GM18502 (cell line): ENCODE results near the gene PROB1.
"Not testable (repeated sequence)": the region's sequence is repeated elsewhere in the genome, so short reads cannot be mapped to it uniquely, and the experiment has no call there.

Source experiments
- ATAC-seq: cut with Tn5 transposase; IDR thresholded peaks from one replicate; pipeline ENCODE4 v1.9.1; 2021; ENCODE audit warnings: mild to moderate bottlenecking; ENCODE audit not compliant: unreplicated experiment, poor library complexity

Gene PROB1

GRCh38 chr5:139394123-139394653 lies 716 bp downstream of the PROB1 start:
- no peak for ATAC-seq

DNA sequence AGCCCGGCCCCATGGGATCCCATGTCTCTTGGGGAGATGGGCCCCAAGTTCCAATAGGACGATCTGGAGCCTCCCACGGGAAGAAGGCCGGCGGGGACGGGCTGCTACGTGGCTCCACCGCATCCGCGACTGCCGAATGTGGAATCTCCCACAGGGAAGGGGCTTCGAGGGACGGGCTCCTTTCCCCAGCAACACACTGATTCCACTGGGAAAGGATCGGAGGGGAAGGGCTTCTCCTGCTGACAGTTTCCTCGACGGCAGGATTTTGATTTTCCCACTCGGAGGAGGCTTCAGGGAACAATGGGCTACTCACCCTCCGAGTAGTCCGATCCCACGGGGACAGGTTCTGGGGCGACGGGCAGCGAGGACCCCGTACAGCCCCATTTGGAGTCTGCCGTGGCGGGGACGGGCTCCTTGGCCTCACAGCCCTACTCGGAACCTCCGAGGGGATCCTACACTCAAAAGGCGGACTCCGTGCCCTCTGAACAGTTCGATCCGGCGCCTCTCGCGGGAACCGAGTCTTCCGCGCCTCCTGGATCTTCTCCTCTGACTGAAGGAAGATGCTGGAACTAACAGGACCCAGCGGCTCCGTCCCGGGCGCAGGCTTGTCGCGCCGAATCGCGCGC lies 1.3 kb downstream of the PROB1 start:
- no peak for ATAC-seq

DNA sequence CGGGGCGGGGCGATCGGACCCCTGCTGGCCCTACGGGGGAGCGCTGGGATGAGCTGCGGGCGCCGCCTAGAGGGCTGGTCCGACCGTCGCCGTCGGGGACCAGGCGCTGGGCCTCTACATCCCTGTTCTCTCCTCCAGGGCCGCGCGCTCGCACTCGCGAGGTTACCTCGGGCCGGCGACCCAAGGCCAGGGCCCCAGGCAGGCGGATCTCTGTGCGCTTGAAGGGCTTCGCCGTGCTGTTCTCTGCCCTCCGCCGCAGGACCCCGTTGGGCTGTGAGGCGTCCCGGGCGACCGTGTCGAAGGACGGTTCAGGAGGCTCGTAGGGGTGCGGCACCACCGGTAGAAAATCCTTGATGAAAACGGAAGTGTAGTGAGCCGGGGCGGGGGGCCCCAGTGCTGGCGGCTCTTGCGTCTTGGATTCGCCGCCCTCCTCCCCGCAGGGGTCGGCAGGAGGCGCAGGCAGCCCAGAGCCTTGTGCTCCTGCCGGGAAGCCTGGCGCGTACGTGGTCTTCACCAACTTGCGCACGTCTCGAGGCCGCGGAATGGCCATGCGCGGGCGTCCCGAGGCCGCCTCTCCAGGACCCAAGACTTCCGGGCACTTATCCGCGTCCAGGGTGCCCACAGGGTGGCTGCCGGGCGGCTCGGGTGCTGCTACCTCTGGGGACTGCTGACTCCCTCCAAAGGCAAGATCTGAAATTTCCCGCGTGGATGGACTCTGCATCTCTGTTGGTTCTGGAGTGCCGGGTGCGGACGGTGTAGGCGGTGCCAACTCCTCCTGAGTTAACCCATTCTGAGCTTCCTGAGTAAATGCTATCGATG lies 2.0 kb downstream of the PROB1 start:
- peak; percentile 56 for ATAC-seq

GRCh38 chr5:139392324-139392677 lies 2.6 kb downstream of the PROB1 start:
- ATAC-seq: peak; percentile 18

DNA sequence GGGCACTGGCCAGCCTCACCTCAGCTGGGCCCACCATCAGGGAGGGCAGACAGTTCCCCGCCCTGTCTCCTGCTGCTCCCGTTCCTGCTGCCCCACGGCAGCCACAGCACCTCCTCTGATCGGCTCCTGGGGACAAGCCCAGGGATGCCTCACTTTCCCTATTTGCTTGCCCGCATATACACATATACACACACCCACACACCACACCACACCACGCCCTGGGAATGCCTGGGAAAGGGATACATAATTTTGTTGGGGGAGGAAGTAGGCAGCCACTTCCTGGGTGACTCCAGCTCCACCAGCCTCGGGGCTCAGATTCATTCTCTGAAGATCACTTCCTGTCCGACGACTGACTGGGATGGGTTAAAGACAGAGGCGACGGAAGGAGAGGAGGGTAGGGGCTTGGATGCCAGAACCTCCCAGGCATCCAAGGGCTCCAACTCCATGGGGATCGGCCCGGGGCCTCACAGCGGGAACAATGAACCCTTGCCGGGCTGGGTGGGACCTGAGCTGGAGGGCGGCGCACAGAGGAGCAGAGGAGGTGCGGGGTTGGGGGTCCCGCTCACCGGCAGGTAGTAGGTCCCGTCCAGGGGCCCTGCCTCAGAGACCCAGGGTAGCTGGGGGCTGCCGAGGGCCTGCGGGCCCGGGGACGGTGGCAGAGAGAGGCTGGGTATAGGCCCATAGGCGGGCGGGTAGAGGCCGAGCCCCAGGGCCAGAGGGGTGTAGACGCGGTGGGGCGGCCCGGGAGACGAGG lies 3.2 kb downstream of the PROB1 start:
- ATAC-seq: peak; percentile 1

DNA sequence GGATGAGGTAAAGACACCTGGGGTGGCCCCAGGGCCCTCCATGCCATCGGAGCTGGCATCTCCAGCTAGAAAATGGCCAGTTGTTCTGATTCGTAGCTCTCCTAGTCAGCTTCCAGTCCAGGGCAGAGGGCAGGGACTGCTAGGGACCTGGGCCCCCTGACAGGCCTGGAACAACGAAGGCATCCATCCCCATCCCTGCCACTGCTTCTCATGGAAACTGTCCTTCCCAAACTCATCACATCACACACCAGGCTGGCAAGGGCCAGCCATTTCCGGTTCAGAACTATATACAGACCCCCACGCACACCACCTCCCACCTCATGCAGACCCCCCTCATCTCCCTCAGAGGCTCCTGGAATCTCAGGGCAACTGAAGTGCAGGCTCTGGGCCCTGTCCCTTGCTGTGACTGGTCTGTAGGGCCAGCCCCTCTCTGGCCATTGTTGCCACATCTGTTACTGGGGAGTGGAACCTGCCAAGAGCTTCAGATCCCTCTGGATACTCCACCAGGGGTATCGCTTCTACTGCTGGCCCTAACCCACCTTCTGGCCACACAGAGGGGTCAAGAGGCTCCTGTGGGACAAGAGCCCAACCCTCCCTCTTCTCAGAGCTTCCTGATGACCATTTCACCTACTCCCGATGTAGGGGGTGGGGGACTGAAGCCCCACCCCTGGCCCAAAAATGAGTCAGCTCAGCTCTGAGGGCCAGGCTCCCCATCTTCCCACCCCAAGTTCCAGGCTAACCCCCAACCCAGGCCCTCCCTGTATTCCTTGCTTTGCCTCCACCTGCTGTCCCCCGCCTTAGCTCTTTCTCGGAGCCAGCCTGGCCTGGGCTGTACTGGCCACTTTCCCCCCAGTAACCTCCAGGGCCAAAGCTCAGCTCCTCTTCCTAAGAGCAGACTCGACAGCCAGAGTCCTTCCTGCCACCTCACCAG lies 4.0 kb downstream of the PROB1 start:
- ATAC-seq: no peak

- peak; percentile 41 for ATAC-seq
Observed at GRCh38 chr5:139389701-139390638, 4.9 kb downstream of the PROB1 start, which contains the start of gene MZB1. Gene MZB1 (minus strand): TSS chr5:139389913. CDS start chr5:139389856, 57 bp downstream.

- ATAC-seq: no peak
Observed at GRCh38 chr5:139388198-139388821, 6.6 kb downstream of the PROB1 start.

DNA sequence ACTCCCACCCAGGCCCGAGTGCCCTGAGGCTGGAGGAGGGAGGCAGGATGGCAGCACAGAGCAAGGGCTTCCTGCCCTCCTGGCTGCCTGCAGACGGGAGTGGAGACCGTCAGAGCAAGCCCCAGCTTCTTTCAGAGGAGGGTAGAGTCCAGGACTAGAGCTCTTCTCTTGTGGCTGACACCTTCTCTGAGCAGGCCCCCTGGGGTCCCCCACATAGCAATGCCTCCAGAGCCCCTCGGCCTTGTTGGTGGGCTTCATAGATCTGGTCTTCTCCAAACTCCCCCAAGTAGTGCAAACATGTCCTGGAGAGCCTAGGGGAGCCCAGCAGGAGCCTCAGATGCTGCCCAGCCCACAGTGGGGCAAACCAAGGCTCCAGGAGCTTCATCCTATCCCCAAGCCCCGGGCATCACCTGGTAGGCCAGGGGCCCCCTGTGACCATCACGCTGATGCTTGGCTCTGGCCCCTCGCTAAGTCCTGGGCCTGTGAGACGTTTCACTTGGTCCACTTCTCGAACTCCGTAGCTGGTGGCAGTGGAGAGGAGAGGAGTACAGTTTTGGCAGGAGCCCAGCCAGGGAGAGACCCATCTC lies 7.2 kb downstream of the PROB1 start:
- no peak for ATAC-seq

GRCh38 chr5:139386956-139387355 lies 7.9 kb downstream of the PROB1 start:
- ATAC-seq: not testable (repeated sequence)

- no peak for ATAC-seq
Observed at GRCh38 chr5:139386050-139386438, 8.9 kb downstream of the PROB1 start.

GRCh38 chr5:139385061-139386049 lies 9.5 kb downstream of the PROB1 start:
- ATAC-seq: no peak

- ATAC-seq: no peak
Observed at GRCh38 chr5:139384591-139385051, 10.3 kb downstream of the PROB1 start.

DNA sequence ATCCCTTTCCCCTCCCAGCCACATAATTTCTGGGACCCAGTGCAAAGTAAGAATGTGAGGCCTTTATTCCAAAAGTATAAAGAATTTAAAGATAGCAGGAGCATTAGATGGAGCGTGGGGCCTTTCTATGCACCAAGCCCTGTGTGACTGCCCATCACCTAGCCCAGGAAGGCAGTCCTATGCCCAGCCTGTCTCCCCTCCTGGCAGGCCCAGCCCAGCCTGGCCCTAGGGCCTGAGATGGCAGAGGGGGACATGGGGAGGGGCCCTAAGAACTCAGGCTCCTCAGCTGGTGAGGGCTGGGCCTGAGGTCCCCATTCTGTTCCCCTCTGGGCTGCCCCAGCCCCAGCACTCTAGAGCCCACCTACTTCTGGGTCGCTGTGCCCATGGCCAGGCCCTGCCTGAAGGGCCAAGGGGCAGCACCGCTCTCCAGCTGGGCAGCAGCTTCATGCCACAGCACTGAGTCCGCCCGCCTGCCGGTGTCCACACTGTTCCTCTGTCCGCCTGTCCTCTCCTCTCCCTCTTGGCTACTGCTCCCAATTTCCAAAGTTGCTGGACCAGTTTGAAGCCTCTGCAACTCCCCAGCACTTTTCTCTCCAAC lies 10.8 kb downstream of the PROB1 start:
- ATAC-seq: no peak

GRCh38 chr5:139383275-139383992 lies 11.5 kb downstream of the PROB1 start, which contains the start of gene SLC23A1:
Gene SLC23A1 (minus strand): TSS chr5:139383297. CDS start chr5:139383253, 44 bp downstream.
- no peak for ATAC-seq

DNA sequence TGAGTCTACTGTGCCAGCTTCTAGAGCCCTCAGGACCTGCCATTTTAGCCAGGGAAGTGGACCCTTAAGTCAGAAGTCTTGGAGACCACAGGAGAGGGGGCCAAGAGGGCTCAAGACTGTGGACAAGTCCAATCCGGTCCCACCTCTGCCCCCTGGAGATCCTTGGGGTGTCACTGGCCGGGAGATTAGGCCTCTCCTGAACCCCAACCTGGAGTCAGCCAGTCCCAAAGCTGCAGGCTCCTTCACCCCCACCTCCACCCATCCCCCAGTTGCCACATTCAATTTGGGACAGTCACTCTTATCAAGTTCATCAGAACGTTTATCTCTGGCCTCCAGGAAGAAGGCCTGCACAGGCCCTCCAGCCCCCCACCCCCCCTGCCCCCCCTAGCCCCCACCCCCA lies 12.1 kb downstream of the PROB1 start:
- ATAC-seq: no peak
